SHP77 treated with DMSO at 0.1 percent for 48 hours (cell line): ENCODE measurements around the gene MCC.

Experiments
- DNase-seq: peaks from one replicate; lab custom pipeline; 2025; lab: John Stamatoyannopoulos, UW

MCC gene

GRCh38 chr5:112976432-112977309, 511.6 kb downstream of the MCC start, which contains the start of gene DCP2:
DCP2 (plus strand) TSS chr5:112976798; CDS start chr5:112976934, 136 bp downstream.
- DNase-seq = peak; percentile 98

GRCh38 chr5:112975721-112976431, 512.4 kb downstream of the MCC start:
- no peak for DNase-seq

GRCh38 chr5:112974901-112975300, 513.4 kb downstream of the MCC start:
- no peak for DNase-seq

- no peak for DNase-seq
These were observed 514.3 kb downstream of the MCC start for GRCh38 chr5:112973904-112974303.

- no peak for DNase-seq
These were observed 515.2 kb downstream of the MCC start for GRCh38 chr5:112973036-112973435.
